ENCODE measurements around the gene KRTAP5-2.
"Not testable (repeated sequence)": the region's sequence is repeated elsewhere in the genome, so short reads cannot be mapped to it uniquely, and the experiment has no call there.

Gene KRTAP5-2

GRCh38 chr11:1597994-1598380 is at the start of gene KRTAP5-2:
Gene KRTAP5-2 (minus strand): TSS chr11:1598294. CDS start chr11:1598250, 44 bp downstream.
- DNase-seq (ENCODE audit: low spot score) = no peak

GRCh38 chr11:1646540-1646939 is 48.4 kb upstream of the KRTAP5-2 start:
- not testable (repeated sequence) for DNase-seq (ENCODE audit: low spot score)

GRCh38 chr11:1645357-1645821 is 47.3 kb upstream of the KRTAP5-2 start:
- no peak for DNase-seq (ENCODE audit: low spot score)

DNA sequence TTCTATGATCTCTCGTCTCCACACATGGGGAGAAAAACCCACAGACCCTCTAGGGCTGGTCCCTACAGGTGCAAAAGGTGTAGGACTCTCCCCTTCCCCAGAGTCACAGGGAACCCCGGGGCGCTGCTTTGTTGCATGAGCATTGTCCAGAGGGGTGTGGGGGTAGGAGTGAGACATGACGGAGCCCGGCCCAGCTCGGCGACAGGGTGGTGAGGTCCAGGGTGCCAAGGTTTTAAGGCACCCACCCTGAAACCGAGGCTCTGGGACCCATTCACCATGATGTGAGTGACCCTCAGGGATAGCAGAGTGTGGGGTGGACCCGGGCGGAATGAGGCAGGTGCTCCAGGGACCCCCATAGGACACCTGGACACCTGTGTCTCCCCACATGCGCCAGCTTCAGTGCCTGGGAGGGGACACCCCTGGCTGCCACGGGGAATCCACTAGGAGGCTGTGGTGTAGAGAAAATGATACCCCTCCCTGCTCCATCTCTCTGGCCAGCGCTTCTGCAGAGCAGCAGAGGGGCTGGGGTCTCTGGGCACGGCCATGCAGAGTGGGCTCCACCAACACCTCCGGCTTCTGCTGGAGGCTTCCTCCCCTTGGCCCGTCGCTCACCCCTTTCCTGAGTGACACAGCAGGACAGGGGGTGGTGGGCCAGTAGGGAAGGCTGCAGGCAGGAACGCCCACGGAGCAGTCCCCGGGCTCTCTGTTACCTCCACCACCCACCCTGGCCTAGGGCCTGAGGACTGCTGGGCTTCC is 46.7 kb upstream of the KRTAP5-2 start:
- no peak for DNase-seq (ENCODE audit: low spot score)

DNA sequence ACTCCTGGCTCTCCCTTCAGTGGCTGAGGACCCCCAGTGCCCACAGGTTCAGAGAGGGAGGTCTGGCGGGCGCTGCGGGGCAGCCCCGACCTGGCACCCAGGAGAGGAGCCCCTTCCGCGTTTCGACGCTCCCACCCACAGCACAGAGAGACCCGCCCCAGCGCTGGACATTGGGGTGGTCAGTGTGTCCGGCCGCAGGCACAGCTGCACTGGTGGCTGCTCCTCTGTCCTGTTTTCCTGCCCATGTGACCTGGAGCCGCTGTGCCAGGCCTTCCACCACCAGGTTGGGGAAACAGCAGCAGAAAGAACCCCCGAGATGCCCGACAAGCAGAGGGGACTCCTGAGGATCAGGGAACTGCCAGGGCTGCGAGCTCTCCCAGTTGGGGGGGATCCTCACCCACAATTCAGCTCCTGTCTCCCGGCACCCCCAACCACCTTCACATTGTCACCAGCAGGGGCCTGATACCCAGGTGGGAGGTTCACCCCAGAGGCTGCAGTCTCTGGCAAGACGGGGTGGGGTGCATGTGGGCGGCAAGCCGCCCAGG is 45.1 kb upstream of the KRTAP5-2 start:
- no peak for DNase-seq (ENCODE audit: low spot score)

- no peak for DNase-seq (ENCODE audit: low spot score)
These were observed 44.4 kb upstream of the KRTAP5-2 start for GRCh38 chr11:1642288-1643145.

- no peak for DNase-seq (ENCODE audit: low spot score)
These were observed 43.0 kb upstream of the KRTAP5-2 start for GRCh38 chr11:1641096-1641495.

GRCh38 chr11:1640076-1640946 is 42.2 kb upstream of the KRTAP5-2 start:
- peak; percentile 80 for DNase-seq (ENCODE audit: low spot score)

DNA sequence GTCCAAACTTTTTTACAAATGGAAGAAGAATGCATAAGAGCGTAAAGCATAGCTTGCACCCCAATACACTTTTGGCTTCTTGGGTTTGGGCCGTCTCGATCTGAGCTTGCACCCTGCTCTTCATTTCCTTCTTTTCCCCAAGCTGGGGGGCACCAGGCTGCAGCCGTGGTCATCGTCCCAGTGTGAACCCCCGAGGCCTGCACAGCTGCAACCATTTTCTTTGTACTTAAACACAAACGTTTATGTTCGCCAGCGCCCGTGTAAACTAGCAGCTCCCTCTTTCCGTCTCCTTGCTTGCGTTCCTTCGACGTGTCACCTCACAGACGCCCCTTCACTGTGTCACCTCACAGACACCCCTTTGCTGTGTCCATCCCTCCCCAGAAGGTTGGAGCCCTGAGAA is 41.6 kb upstream of the KRTAP5-2 start:
- DNase-seq (ENCODE audit: low spot score) = no peak

DNA sequence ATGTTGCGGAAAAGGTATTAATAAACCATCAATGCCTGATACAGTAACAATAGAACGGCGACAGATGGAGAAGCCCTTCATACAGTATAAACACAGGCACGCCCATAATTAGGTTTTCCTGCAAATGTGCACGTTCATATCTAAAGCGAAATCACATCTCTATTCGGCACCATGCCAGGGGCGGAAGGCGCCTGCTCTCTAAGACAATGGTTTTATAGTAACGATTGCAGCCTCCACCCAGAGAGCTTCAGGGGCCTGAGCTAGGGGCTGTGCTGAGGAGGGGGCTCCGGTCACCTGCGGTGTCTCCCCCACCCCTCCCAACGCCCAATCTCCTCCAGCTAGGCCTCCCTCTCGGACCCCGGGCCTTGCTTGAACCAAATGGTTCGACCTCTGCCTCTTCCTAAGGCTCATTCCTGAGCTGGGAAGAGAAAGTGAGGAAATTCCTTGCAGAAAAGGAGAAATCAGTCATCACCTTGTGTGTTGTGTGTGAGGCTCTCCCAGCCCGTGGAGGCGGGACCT is 41.1 kb upstream of the KRTAP5-2 start:
- DNase-seq (ENCODE audit: low spot score) = no peak

GRCh38 chr11:1638344-1638743 is 40.2 kb upstream of the KRTAP5-2 start:
- no peak for DNase-seq (ENCODE audit: low spot score)

GRCh38 chr11:1637628-1638027 is 39.5 kb upstream of the KRTAP5-2 start:
- no peak for DNase-seq (ENCODE audit: low spot score)

- no peak for DNase-seq (ENCODE audit: low spot score)
These were observed 38.3 kb upstream of the KRTAP5-2 start for GRCh38 chr11:1636291-1636950.

GRCh38 chr11:1633864-1634263 is 35.8 kb upstream of the KRTAP5-2 start:
- no peak for DNase-seq (ENCODE audit: low spot score)

DNA sequence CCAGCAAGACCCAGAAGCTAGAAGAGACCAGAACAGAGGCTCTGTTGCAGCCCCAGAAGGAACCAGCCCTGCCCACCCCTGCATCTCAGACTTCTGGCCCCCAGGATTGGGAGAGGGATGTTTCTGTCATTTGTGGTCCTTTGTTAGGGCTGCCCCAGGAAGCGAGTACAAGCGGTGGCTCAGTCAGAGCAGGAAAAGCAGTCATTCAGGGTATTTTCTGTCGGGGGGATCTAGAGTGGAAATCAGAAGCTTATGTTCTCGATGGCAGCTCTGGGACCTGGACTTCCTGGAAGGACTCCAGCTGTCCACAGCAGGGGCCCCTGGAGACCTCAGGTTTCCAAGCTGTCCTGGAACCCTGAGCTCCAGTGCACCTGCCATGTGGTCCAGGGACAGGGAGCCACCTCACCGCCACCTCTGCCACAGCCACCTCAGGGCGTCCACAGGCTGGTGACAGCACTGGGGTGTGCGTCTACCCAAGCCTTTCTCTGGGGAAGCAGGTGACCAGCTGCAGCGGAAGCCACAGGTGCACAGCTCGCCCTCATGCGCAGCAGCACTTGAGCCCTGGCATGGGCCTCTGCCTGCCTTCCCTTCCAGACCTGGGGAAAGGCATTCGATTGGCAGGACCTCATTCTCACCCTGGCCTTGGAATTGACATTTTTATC is 34.1 kb upstream of the KRTAP5-2 start:
- no peak for DNase-seq (ENCODE audit: low spot score)

DNA sequence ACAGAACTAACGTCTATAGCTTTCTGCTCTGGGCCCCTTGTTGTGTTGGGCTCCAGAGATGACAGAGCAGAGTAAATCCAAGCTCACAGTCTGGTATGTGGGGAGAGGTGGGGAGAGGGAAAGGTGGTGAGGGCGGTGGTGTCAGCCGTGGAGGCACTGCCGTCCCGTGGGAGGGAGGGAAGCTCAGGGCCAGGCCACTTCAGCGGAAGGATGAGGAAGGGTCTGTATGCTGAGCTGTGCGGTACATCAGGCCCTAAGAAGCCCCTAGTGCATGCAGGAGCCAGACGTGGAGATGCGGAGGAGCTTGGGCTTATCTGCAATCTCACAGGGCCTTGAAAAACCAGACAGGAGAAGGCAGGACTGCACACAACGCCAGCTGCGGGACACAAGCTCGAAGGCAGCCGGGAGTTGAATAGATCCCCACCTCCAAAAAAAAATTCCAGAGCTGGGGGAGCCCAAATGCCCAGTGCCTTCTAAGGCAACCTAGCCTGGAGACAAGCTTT is 33.0 kb upstream of the KRTAP5-2 start:
- no peak for DNase-seq (ENCODE audit: low spot score)

DNA sequence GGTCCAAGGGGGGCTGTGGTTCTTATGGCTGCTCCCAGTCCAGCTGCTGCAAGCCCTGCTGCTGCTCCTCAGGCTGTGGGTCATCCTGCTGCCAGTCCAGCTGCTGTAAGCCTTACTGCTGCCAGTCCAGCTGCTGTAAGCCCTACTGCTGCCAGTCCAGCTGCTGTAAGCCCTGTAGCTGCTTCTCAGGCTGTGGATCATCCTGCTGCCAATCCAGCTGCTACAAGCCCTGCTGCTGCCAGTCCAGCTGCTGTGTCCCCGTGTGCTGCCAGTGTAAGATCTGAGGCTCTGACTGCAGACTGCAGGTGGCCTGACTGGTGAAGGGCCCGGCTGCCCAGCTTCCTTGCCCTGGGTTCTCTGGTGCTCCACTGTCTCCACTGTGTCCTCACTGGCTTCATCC is 32.2 kb upstream of the KRTAP5-2 start:
- DNase-seq (ENCODE audit: low spot score) = no peak

- no peak for DNase-seq (ENCODE audit: low spot score)
These were observed 31.5 kb upstream of the KRTAP5-2 start, which contains the start of gene KRTAP5-5 for GRCh38 chr11:1629326-1630185. Gene KRTAP5-5 (plus strand): TSS chr11:1629775. CDS start chr11:1629841, 66 bp downstream.
